Measurements from ENCODE around the gene APBB1.

APBB1 gene

DNA sequence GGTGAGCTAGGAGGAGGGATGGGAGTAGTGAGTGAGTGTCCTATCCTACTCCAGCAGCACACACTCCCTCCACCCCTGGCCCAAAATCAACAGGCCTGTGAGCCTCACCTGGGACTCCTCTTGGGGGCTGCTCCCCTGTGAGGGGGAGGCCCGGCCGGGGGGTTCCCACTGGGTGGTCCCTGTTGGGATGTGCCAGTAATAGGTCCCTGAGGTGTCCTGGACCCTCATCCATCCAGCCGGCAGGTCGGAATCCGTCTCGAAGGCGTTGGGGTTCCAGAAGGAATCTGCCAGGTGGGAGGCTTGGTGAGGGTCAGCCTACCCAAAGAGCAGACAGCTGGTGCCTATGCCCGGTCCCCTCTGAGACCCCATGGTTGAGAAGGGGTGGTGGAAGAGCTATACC lies 15.4 kb downstream of the APBB1 start:
- no peak for DNase-seq (ENCODE audit: low read depth)
- TF ChIP-seq, protein P1, sequence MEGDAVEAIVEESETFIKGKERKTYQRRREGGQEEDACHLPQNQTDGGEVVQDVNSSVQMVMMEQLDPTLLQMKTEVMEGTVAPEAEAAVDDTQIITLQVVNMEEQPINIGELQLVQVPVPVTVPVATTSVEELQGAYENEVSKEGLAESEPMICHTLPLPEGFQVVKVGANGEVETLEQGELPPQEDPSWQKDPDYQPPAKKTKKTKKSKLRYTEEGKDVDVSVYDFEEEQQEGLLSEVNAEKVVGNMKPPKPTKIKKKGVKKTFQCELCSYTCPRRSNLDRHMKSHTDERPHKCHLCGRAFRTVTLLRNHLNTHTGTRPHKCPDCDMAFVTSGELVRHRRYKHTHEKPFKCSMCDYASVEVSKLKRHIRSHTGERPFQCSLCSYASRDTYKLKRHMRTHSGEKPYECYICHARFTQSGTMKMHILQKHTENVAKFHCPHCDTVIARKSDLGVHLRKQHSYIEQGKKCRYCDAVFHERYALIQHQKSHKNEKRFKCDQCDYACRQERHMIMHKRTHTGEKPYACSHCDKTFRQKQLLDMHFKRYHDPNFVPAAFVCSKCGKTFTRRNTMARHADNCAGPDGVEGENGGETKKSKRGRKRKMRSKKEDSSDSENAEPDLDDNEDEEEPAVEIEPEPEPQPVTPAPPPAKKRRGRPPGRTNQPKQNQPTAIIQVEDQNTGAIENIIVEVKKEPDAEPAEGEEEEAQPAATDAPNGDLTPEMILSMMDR (conservative IDR thresholded peaks at IDR 0.05; ENCODE audit: control insufficient read depth, insufficient read depth, low read depth, low read length) = no peak
- H3K4me3 ChIP-seq (ENCODE audit: control insufficient read depth, low read depth, low read length) = no peak overlapping the region

DNA sequence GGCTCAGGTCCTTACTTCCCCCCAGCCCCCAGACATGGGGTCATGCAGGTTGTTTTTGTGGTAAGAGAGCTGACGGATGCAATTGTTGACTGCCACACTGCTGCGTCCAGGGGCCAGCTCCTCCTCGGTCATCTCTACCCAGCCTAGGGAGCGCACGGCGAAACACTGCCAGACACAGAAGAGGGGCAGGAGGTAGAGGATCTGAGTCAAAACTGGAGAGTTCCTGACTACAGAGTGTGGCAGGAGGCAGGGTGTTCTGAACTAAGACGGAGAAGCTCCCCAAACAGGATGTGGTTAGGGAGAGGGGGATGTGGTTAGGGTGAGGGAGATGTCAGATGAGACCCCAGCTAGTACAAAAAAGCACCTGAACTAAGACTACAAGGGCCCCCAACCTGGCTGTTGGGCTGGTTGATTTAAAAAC lies 16.3 kb downstream of the APBB1 start:
- no peak overlapping the region for H3K4me3 ChIP-seq (ENCODE audit: control insufficient read depth, low read depth, low read length)
- no peak for DNase-seq (ENCODE audit: low read depth)
- TF ChIP-seq, protein P1 (conservative IDR thresholded peaks at IDR 0.05; ENCODE audit: control insufficient read depth, insufficient read depth, low read depth, low read length) = no peak

DNA sequence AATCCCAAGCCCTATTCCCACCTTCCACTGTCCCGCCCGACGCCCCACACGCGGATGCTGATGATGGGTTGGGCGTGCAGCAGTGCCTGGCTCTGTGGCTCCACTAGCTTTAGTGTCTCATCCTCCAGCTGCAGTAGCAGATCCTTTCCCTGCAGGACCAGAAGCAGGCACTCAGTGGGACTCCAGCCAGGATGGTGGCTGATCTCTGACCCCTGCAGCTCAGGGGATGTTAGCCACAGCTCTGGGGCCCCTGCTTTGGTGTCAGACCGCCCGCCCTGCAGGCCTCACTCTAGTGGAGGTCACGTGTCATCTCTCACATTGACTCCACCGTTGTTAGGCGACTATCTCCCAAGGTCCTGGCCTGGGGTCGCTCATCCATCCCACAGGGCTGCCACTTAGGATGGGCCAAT lies 16.8 kb downstream of the APBB1 start:
- no peak for DNase-seq (ENCODE audit: low read depth)
- no peak overlapping the region for H3K4me3 ChIP-seq (ENCODE audit: control insufficient read depth, low read depth, low read length)
- TF ChIP-seq, protein P1 (conservative IDR thresholded peaks at IDR 0.05; ENCODE audit: control insufficient read depth, insufficient read depth, low read depth, low read length) = no peak

DNA sequence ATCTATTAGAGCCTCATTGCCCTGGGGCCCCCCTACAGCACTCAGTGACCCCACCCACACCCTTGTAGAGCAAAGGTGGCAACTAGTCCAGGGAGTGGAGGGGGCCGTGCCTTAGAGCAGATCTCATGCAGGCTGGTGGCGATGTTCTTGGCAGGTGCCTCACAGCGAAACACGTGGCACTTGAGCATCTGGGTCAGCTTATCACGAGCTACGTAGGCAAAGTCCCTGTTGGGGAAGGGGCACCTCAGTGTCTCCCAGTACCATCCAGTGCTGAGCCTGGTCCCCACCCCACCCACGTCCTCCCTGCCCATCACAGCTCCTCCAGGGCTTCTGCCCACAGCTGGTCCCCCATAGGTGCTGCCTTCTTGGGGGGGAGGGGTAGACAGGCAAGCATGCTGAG lies 17.4 kb downstream of the APBB1 start:
- no peak for DNase-seq (ENCODE audit: low read depth)
- no peak overlapping the region for H3K4me3 ChIP-seq (ENCODE audit: control insufficient read depth, low read depth, low read length)
- TF ChIP-seq, protein P1 (conservative IDR thresholded peaks at IDR 0.05; ENCODE audit: control insufficient read depth, insufficient read depth, low read depth, low read length) = no peak

DNA sequence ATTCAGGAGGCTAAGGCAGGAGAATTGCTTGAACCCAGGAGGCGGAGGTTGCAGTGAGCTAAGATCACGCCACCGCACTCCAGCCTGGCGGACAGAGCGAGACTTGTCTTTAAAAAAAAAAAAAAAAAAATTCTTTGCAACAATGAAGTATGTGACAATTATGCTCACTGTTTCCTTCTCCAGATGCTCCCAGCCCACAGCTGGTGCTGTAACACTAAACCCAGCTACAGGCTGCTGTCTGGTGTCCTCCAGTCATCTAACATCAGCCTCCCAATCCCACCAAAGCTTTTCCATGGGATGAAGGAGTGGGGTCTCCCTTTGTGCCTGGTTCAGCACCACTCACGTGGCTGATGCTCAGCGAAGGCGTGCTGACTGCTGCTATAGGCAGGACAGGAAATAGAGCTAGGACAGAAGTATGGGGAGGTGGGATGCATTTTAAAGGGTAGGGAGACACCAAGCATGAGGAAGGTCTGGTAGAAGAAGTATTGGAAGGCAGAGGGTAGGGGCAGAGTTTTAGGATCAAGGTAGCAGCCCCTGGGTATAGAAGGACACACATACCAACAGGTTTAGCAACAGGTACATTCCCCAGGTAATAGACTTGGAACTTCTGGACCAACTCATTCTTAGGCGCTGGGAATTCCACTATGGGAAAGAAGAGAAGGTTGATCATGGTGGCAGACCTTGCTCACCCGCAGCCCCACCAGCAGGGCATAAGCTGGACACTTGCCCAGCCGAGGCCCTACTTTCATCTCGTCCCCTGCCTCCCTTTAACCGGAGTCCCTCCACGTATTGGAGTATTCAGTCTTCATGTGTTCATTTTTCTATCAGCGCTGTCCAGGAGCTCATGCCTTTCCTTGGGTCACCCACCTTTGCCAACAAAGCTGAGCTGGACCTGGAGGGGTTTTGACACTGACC lies 18.2 kb downstream of the APBB1 start:
- no peak overlapping the region for H3K4me3 ChIP-seq (ENCODE audit: control insufficient read depth, low read depth, low read length)
- DNase-seq (ENCODE audit: low read depth) = no peak
- TF ChIP-seq, protein P1 (conservative IDR thresholded peaks at IDR 0.05; ENCODE audit: control insufficient read depth, insufficient read depth, low read depth, low read length) = no peak

DNA sequence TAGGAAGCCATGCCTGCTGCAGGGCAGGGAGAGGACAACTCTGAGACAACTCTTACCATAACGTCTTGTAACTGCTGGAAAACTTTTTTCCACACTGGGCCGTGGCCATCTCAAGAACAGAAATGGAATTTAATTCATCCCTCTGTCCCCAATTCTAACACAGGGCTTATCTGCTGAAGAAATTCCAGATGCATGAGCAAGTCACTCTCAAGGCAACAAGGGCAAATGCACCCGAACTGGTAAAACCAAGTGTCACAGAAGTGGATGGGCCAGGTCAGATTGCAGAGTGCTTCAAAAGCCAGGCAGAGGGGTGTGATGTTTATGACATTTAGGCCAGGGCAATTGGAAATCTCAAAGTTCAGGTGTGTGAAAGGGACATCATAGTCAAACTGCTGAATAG lies 21.3 kb downstream of the APBB1 start:
- H3K4me3 ChIP-seq (ENCODE audit: control insufficient read depth, low read depth, low read length) = no peak overlapping the region
- no peak for DNase-seq (ENCODE audit: low read depth)
- TF ChIP-seq, protein P1 (conservative IDR thresholded peaks at IDR 0.05; ENCODE audit: control insufficient read depth, insufficient read depth, low read depth, low read length) = no peak
